NOMO-1 treated with dmso at 0.1 percent for 144 hours (cell line): ENCODE measurements around the gene MUC3A.
"Not testable (repeated sequence)": the region's sequence is repeated elsewhere in the genome, so short reads cannot be mapped to it uniquely, and the experiment has no call there.

ENCODE experiments used
- DNase-seq: peaks from one replicate; lab custom pipeline; 2025; ENCODE audit not compliant: unreplicated experiment; lab: John Stamatoyannopoulos, UW

Gene MUC3A

DNA sequence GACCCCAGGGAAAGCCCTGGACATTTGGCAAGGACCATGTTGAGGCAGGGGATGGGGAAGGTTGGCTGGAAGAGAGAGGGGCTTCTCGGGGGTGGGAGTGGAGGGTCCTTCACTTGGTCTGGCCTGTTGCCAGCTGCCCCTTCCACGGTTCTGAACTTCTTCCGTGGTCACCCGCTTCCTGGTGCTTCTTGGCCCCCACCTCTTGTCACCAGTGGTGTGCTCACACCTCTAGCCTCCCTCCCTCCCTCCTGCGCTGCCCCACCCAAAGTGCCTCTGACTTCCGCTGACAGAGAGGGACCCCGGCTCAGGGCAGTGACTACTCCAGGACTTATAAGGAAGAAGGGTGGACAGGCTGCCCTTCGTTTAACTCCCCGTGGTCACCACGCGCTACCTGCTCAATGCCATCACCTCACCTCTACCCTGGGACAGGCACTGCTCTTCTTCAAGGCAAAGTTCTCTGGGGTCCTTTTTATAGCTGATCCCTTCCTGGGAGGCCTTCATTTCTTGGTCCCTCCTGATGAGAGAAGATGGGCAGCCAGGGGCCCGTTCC lies 19.8 kb downstream of the MUC3A start, which contains the start of gene MUC12:
MUC12 (plus strand) TSS at position 500 of the 550 bp plus-strand sequence. CDS start 58 bp downstream, outside the sequence.
- DNase-seq = no peak

DNA sequence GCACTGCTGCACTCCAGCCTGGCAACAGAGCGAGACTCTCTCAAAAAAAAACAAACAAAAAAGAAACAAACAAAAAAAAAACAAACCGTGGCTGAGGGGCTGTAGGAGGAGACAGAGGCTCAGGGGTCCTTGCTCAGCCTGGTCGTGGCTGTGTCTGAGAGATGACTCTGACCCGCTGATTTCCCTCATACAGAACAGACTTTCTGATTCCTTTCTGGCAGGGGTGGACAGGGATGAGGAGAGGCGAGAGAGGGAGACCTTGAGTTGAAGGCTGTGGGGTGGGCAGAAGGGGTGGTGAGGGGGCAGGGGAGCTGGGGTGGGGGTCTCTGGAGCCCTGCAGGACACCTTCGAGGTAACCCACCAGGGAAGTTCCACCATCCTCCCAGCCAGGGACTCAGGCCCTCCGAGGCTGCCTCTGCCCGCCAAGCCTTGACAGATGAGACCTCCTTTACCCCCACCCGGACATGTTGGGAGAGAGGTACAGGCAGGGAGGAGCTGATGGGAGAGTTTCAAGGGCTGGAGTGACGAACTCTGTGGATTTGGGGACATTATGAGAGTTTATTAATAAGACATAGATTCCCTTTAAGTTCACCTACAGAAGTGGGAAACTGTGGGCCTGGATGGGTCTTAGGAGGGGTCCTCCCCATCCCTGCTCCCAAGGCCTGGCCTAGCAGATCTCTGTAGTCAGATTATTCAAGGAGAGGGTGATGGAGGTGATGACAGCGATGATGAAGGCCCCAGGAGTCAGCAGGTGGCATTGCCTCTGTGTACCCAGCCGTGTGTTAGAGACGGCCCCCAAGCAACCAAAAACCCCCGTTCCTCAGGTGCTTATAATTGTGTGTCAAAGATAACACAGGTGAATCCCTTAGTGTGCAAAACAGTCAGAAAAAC lies 22.0 kb downstream of the MUC3A start:
- DNase-seq = no peak

DNA sequence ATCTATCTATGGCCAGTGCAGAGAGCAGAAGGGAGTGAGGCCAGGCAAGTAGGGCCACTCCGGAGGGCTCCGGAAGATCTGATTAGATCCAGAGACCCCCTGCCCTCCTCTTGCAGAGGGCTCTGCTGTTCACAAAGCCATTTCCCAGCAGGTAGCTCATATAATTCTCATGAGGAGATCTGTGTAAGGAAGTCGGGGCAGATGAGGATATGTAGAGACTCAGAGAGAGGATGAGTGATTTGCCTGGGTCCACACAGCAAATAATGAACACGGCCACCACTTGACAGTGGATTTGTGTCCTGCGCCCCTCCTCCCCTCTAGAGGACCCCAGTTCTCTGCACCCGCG lies 22.6 kb downstream of the MUC3A start:
- no peak for DNase-seq

DNA sequence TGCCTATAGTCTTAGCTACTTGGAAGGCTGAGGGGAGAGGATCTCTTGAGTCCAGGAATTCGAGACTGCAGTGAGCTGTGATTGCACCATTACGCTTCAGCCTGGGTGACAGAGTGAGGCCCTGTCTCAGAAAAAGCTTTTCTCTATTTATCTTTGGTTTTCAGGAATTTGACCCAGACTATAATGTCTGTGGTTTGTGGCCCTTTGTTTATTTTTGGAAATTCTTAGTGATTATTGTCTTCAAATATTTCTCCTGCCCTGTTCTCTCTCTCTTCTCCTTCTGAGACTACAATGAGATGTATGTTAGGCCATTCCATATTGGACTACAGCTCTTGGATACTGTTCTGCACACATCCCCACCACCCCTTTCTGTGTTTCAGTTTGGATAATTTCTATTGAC lies 24.7 kb downstream of the MUC3A start:
- DNase-seq = no peak

DNA sequence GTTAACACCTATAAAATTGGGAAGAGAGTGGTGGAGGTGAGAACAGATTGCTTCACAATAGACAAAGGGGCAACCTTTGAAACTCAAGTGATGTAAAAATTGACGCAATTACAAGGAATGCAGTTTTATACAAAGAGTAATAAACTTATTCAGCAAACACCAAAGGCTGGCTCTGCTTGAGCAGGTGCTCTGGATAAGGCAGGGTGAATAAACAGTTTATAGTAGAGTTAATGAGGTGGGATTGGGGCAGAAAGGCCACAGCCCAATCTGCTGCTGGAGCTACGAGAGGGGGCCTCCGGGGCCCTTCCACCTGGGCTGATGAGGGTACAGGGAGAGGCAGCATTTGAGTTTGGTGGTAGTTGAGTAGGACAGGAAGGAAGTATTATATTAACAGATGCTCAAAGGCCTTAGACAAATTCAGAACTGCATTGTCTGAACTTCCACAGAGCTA lies 26.1 kb downstream of the MUC3A start:
- DNase-seq = no peak

DNA sequence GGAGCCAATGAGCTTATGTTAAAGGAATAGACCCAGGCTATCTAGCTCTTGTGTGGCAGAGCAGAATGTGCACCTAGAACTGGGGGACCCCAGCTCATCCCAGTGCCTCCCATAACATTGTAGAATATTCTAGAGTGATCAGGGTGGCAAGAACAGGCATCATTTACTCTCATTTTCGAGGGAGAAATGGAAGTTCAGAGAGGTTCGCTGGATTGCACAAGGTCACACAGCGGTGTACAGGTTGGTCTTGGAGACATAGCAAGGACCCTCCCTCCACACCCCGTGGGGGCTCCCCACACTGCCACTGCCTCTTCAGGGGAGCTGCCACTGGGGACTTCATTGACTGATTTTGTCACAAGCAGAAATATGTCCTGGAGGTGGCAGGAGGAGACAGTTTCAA lies 29.0 kb downstream of the MUC3A start:
- no peak for DNase-seq

DNA sequence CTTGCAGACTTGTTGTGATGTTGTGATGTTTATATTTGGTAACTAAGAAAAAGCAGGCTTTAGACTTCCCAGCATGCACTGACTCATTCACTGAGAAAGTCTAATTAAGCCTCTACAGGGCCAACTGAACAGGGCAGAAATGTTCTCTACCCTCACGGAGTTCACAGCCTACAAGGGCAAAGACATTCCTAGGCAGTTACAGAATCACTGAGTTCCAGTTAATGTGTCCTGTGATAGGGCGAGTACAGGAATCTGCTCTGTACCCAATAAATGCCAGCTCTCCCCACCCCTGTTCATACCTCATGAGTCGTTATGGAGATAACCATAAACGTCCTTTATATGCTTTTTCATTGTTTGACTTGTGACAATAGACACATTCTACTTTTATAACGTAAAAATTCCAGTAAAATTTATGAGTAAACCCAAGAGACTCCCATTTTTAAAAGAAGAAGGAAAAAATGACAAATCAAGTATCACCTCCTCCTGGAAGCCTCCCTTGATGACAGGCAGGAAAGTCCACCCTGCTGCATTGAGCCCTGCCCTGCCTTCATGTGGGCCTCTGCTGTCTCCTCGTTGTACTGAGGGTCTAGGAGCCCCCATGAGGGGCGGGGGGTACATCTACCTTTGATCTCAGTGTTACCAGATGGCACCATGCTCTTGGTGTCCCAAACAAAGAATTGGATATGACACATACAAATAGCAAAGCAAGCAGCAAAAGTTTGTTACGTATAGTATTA lies 34.3 kb downstream of the MUC3A start:
- no peak for DNase-seq

DNA sequence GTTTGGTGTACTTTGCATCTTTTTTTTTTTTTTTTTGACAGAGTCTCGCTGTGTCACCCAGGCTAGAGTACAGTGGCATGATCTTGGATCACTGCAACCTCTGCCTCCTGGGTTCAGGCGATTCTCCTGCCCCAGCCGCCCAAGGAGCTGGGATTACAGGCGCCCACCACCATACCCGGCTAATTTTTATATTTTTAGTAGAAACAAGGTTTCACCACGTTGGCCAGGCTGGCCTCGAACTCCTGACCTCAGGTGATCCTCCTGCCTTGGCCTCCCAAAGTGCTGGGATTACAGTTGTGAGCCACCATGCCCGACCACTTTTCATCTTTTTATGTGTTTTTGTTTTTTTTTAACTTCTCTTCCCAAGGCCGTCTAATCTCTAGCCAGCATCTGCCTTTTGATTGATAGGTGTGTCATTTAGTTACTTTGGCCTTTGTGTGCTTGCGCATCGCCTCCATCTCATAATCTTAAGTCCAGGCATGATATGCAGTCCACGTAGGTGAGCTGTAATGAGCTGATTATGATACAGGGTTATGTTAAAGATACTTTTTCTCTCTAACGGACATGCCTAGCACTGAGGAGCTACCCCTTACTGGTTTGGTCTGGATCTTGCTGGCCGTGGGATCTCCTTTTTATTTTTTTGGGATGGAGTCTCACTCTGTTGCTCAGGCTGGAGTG lies 35.0 kb downstream of the MUC3A start:
- not testable (repeated sequence) for DNase-seq

DNA sequence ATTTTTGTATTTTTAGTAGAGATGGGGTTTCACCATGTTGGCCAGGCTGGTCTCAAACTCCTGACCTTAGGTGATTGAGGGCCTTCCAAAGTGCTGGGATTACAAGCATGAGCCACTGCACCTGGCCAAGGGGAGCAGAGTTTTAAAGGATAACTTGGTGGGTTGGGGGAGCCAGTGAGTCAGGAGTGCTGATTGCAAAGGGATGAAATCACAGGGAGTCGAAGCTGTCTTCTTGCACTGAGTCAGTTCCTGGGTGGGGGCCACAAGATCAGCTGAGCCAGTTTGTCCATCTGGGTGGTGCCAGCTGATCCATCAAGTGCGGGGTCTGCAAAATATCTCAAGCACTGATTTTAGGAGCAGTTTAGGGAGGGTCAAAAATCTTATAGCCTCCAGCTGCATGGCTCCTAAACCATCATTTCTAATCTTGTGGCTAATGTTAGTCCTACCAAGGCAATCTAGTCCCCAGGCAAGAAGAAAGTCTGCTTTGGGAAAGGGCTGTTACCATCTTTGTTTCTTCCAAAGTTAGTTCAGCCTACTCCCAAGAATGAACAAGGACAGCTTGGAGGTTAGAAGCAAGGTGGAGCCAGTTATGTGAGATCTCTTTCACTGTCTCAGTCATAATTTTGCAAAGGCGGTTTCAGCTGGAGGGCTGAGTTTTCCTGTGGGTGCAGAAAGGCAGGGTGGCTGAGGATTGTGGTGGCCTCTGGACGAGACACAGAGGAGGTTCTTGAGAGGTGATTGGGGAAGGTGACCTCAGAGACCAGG lies 35.9 kb downstream of the MUC3A start:
- DNase-seq = not testable (repeated sequence)

DNA sequence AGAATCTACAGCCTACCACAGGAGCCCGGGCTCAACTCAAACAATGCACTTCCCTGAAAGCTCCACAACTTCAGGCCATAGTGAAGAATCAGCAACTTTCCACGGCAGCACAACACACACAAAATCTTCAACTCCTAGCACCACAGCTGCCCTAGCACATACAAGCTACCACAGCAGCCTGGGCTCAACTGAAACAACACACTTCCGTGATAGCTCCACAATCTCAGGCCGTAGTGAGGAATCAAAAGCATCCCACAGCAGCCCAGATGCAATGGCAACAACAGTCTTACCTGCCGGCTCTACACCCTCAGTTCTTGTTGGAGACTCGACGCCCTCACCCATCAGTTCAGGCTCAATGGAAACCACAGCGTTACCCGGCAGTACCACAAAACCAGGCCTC lies 42.3 kb downstream of the MUC3A start:
- DNase-seq = no peak

DNA sequence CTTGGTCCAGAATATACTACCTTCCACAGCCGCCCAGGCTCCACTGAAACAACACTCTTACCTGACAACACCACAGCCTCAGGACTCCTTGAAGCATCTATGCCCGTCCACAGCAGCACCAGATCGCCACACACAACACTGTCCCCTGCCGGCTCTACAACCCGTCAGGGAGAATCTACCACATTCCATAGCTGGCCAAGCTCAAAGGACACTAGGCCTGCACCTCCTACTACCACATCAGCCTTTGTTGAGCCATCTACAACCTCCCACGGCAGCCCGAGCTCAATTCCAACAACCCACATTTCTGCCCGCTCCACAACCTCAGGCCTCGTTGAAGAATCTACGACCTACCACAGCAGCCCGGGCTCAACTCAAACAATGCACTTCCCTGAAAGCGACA lies 42.9 kb downstream of the MUC3A start:
- not testable (repeated sequence) for DNase-seq

DNA sequence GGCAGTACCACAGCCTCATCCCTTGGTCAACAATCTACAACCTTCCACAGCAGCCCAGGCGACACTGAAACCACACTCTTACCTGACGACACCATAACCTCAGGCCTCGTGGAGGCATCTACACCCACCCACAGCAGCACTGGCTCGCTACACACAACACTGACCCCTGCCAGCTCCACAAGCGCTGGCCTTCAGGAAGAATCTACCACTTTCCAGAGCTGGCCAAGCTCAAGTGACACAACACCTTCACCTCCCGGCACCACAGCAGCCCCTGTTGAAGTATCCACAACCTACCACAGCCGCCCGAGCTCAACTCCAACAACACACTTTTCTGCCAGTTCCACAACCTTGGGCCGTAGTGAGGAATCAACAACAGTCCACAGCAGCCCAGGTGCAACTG lies 45.3 kb downstream of the MUC3A start:
- DNase-seq = not testable (repeated sequence)

DNA sequence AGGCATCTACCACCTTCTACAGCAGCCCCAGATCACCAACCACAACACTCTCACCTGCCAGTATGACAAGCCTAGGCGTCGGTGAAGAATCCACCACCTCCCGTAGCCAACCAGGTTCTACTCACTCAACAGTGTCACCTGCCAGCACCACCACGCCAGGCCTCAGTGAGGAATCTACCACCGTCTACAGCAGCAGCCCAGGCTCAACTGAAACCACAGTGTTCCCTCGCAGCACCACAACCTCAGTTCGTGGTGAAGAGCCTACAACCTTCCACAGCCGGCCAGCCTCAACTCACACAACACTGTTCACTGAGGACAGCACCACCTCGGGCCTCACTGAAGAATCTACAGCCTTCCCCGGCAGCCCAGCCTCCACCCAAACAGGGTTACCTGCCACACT lies 49.2 kb downstream of the MUC3A start:
- not testable (repeated sequence) for DNase-seq

DNA sequence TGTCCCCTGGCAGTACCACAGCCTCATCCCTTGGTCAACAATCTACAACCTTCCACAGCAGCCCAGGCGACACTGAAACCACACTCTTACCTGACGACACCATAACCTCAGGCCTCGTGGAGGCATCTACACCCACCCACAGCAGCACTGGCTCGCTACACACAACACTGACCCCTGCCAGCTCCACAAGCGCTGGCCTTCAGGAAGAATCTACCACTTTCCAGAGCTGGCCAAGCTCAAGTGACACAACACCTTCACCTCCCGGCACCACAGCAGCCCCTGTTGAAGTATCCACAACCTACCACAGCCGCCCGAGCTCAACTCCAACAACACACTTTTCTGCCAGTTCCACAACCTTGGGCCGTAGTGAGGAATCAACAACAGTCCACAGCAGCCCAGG lies 50.0 kb downstream of the MUC3A start:
- not testable (repeated sequence) for DNase-seq

DNA sequence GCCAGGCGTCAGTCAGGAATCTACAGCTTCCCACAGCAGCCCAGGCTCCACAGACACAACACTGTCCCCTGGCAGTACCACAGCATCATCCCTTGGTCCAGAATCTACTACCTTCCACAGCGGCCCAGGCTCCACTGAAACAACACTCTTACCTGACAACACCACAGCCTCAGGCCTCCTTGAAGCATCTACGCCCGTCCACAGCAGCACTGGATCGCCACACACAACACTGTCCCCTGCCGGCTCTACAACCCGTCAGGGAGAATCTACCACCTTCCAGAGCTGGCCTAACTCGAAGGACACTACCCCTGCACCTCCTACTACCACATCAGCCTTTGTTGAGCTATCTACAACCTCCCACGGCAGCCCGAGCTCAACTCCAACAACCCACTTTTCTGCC lies 50.7 kb downstream of the MUC3A start:
- DNase-seq = not testable (repeated sequence)

DNA sequence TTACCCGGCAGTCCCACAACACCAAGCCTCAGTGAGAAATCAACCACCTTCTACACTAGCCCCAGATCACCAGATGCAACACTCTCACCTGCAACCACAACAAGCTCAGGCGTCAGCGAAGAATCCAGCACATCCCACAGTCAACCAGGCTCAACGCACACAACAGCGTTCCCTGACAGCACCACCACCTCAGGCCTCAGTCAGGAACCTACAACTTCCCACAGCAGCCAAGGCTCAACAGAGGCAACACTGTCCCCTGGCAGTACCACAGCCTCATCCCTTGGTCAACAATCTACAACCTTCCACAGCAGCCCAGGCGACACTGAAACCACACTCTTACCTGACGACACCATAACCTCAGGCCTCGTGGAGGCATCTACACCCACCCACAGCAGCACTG lies 53.0 kb downstream of the MUC3A start:
- not testable (repeated sequence) for DNase-seq

DNA sequence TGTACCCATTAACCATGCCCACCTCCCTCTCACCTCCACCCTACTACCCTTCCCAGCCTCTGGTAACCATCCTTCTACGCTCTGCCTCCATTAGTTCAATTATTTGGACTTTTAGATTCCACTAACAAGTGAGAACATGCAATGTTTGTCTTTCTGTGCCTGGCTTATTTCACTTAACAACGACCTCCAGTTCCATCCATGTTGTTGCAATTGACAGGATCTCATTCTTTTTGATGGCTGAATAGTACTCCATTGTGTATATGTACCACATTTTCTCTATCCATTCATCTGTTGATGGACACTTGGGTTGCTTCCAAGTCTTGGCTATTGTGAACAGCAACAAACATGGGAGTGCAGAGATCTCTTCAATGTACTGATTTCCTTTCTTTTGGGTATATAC lies 58.0 kb downstream of the MUC3A start:
- not testable (repeated sequence) for DNase-seq

DNA sequence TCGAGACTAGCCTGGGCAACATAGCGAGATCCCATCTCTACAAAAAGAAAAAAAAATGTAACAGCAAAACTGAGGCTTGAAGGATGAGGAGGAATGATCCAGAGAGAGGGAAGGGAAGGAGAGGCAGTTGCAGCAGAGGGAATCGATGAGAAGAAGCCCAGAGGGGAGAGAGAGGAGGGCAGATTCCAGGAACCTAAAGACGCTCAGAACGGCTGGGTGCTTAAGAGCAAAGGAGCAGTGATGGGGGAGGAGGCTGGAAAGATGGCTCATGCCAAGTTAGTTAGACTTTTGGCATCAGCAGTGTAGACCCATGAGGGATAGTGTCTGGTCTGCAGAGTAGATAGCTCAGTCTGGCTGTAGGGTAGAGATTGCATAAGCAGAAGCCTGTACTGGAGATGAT lies 60.3 kb downstream of the MUC3A start:
- DNase-seq = no peak

DNA sequence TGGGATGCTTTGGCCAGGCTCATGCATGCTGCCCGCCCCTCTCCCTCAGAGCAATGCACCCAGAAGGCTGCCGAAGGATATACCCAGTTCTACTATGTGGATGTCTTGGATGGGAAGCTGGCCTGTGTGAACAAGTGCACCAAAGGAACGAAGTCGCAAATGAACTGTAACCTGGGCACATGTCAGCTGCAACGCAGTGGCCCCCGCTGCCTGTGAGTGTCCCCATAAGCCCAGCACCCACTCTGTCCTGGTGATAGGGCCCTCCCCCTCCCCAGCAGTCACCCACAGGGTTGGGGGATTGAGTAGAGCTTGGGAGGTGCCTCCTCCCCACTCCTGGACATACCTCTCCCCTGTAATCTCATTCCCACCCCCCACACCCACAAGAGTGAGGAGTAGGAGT lies 63.6 kb downstream of the MUC3A start:
- DNase-seq = no peak

DNA sequence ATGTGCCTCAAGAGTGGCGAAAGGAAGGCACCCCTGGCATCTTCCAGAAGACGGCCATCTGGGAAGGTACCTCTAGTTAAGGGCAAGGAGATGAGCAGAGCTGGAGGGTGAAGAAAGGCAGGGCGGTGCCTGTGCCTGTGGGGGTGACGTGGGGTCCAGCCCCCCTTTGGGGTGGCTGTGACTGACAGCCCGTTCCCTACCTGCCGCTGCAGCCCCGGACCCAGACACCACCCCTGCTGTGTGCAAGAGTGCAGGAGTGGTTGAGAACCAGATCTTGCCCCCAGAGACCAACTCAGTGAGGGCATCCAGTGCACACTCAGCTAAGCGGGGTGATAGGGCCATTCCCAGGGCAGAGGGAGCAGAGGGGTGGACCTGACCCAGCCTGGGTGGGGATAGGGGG lies 66.3 kb downstream of the MUC3A start:
- DNase-seq = no peak
